Hepatocyte (in vitro differentiated cells): ENCODE results near the gene RSPO4.

Experiments
- EZH2 ChIP-seq: fragments of 200-600 bp; sonication (generic); IDR thresholded peaks from 2 replicates; pipeline ENCODE4 v1.6.1; 2016; ENCODE audit warnings: antibody characterized with exemption, mild to moderate bottlenecking, borderline replicate concordance
- TF ChIP-seq, protein P1 (sequence below): fragments of 200-600 bp; sonication (generic); IDR thresholded peaks from 2 replicates; pipeline ENCODE4 v1.5.1; 2016; ENCODE audit warnings: antibody characterized with exemption, mild to moderate bottlenecking; ENCODE audit not compliant: poor library complexity

DNA sequence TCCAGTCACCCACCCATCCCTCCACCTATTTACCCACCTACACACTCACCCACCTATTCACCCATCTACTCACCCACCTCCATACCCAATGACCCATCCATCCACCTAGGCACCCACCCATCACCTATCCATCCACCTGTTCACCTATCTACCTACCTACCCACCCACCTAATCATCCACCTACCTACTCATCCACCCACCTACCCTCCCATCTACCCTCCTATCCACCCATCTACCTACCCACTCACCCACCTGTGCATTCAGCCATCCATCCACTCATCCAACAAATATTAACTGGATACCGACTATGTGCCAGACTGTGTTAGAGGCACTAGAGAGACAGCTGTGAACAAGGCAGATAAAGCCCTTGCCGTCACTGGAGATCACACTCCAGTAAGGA, 40.3 kb downstream of the RSPO4 start:
- TF ChIP-seq, protein P1, sequence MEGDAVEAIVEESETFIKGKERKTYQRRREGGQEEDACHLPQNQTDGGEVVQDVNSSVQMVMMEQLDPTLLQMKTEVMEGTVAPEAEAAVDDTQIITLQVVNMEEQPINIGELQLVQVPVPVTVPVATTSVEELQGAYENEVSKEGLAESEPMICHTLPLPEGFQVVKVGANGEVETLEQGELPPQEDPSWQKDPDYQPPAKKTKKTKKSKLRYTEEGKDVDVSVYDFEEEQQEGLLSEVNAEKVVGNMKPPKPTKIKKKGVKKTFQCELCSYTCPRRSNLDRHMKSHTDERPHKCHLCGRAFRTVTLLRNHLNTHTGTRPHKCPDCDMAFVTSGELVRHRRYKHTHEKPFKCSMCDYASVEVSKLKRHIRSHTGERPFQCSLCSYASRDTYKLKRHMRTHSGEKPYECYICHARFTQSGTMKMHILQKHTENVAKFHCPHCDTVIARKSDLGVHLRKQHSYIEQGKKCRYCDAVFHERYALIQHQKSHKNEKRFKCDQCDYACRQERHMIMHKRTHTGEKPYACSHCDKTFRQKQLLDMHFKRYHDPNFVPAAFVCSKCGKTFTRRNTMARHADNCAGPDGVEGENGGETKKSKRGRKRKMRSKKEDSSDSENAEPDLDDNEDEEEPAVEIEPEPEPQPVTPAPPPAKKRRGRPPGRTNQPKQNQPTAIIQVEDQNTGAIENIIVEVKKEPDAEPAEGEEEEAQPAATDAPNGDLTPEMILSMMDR, result no peak
- TF ChIP-seq EZH2, result no peak
